HepG2 (cell line): ENCODE data around the gene NCKIPSD. TPM values are rescaled to one million over a fixed set of nuclear protein-coding genes. Genes with fewer than 3 reads are reported as not detected.

Experiments
- HDAC2 ChIP-seq: sonication (generic); formaldehyde crosslinking; IDR thresholded peaks from 2 replicates; pipeline ENCODE4 v1.4.0; 2020; ENCODE audit warnings: missing genetic modification reagents
- LRRFIP1 ChIP-seq: sonication (generic); formaldehyde crosslinking; conservative IDR thresholded peaks from 2 replicates; pipeline ENCODE4 v1.4.0; 2020; ENCODE audit warnings: missing genetic modification reagents
- NONO ChIP-seq, 2 experiments: fragments of 450-650 bp in 1 of 2; sonication (generic) in 1 of 2; formaldehyde crosslinking in 1 of 2; IDR thresholded peaks in 1 of 2; conservative IDR thresholded peaks in 1 of 2; 2 replicates each; pipeline versions ENCODE4 v1.6.1 to v1.8.0; 2017 to 2022; ENCODE audit warnings: mild to moderate bottlenecking in 1 of 2, missing genetic modification reagents in 1 of 2, moderate library complexity in 1 of 2
- REPIN1 ChIP-seq: sonication (generic); formaldehyde crosslinking; IDR thresholded peaks from 2 replicates; pipeline ENCODE4 v1.8.0; 2022; ENCODE audit warnings: missing genetic modification reagents, low read depth, mild to moderate bottlenecking, borderline replicate concordance
- RNF219 ChIP-seq: sonication (generic); formaldehyde crosslinking; IDR thresholded peaks from 2 replicates; pipeline ENCODE4 v1.5.0; 2020; ENCODE audit warnings: mild to moderate bottlenecking, missing genetic modification reagents
- SATB2 ChIP-seq: sonication (generic); formaldehyde crosslinking; IDR thresholded peaks from 2 replicates; pipeline ENCODE4 v1.5.0; 2020; ENCODE audit warnings: missing genetic modification reagents
- THAP9 ChIP-seq: sonication (generic); formaldehyde crosslinking; IDR thresholded peaks from 2 replicates; pipeline ENCODE4; 2020; ENCODE audit warnings: missing genetic modification reagents, mild to moderate bottlenecking, borderline replicate concordance
- ZFY ChIP-seq: sonication (generic); formaldehyde crosslinking; IDR thresholded peaks from 2 replicates; pipeline ENCODE4 v1.4.0; 2020; ENCODE audit warnings: missing genetic modification reagents
- ZMAT3 ChIP-seq: sonication (generic); formaldehyde crosslinking; conservative IDR thresholded peaks from 2 replicates; pipeline ENCODE4 v1.7.0; 2021; ENCODE audit warnings: missing genetic modification reagents
- ZNF260 ChIP-seq: sonication (generic); formaldehyde crosslinking; IDR thresholded peaks from 2 replicates; pipeline ENCODE4 v1.4.0; 2020; ENCODE audit warnings: missing genetic modification reagents, low read depth, mild to moderate bottlenecking, borderline replicate concordance
- ZNF501 ChIP-seq: sonication (generic); formaldehyde crosslinking; IDR thresholded peaks from 2 replicates; pipeline ENCODE4 v1.5.1; 2020; ENCODE audit warnings: mild to moderate bottlenecking, moderate library complexity, missing genetic modification reagents
- ZNF577 ChIP-seq: sonication (generic); formaldehyde crosslinking; IDR thresholded peaks from 2 replicates; pipeline ENCODE4 v1.4.0; 2020; ENCODE audit warnings: mild to moderate bottlenecking, low read depth, missing genetic modification reagents, borderline replicate concordance
- ZNF788 ChIP-seq: sonication (generic); formaldehyde crosslinking; IDR thresholded peaks from 2 replicates; pipeline ENCODE4 v1.5.0; 2020; ENCODE audit warnings: mild to moderate bottlenecking, missing genetic modification reagents, borderline replicate concordance
- polyA plus RNA-seq, 8 experiments: library from polyadenylated mRNA; depleted of rRNA in 3 of 8; stranded (reverse) in 7 of 8; unstranded in 1 of 8; fragments of >200 nt; fragmentation: Illumina TruSeq in 4 of 8; extraction: Trizol in 4 of 8; gene quantifications; 2 replicates each; pipeline versions ENCODE4 v1.2.1 to v1.2.3, GENCODE V29; 2011 to 2016; ENCODE audit warnings: low read depth in 4 of 8, missing spikeins in 1 of 8, mixed read lengths in 1 of 8; ENCODE audit not compliant: insufficient read depth in 1 of 8
- total RNA-seq, 5 experiments: library from RNA; depleted of rRNA; stranded (reverse); fragments of >200 nt; fragmentation: Illumina TruSeq; extraction: Trizol; gene quantifications; 2 replicates each; pipeline ENCODE4 v1.2.3, GENCODE V29; 2016; ENCODE audit warnings: low read depth in 1 of 5
- TF ChIP-seq, protein P1 (sequence below): sonication (generic); formaldehyde crosslinking; IDR thresholded peaks from 2 replicates; pipeline ENCODE4 v1.8.0; 2022; ENCODE audit warnings: mild to moderate bottlenecking, missing genetic modification reagents
- TF ChIP-seq, protein P2 (sequence below): sonication (generic); formaldehyde crosslinking; conservative IDR thresholded peaks from 2 replicates; pipeline ENCODE4 v1.4.0; 2020; ENCODE audit warnings: mild to moderate bottlenecking, missing genetic modification reagents, moderate library complexity

The NCKIPSD gene
- total and polyA plus RNA-seq, 2 of the 13 experiments (the other 11 are each of a cell fraction or from before 2014, with no cell fraction given), result 13.5 to 35.2 TPM

DNA sequence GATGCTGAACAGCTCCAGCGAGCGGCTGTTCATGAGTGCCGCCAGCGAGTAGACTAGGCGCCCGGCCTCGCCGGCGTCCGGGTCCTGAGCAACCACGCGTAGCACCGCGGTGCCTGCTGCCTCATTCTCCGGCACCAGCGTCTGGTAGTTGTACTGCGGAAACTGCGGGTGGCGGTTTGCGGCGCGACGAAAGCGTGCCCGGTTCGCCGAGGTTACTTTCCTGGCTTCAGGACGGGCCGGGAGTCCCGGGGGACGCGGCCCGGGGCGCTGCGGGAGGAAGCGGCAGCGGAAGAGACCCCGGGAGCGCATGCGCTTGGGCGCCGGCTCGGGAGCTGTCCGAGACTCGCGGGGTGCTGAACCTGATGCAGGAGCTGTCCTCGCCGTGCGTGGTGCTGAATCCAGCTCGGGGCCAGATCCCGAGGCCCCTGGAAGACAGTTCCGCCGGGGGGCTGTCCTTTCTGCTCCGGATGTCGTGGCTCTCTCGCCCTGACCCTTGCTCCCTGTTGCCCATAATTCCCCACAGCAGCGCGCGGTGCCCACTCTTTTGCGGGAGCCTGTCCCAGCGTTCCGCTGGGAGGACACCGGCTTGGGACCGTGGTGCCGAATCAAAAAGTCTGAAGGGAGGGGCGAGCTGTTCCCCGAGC is 24.1 kb downstream of the NCKIPSD start (continued):
- TF ChIP-seq NONO (IDR thresholded peaks at IDR 0.05) (no peak), NONO (CRISPR knock-in tag; conservative IDR thresholded peaks at IDR 0.05) (peak; percentile 90), ZNF501 (CRISPR knock-in tag) (peak; percentile 100), RNF219 (CRISPR knock-in tag) (peak; percentile 100), LRRFIP1 (peak; percentile 99), THAP9 (CRISPR knock-in tag) (peak; percentile 98), ZNF577 (CRISPR knock-in tag) (peak; percentile 99), ZNF260 (CRISPR knock-in tag) (no peak), ZMAT3 (CRISPR knock-in tag) (peak; percentile 100), ZNF788 (CRISPR knock-in tag) (peak; percentile 100), REPIN1 (CRISPR knock-in tag) (peak; percentile 100), ZFY (CRISPR knock-in tag) (peak; percentile 92), SATB2 (CRISPR knock-in tag) (peak; percentile 100), HDAC2 (CRISPR knock-in tag) (peak; percentile 99)
- TF ChIP-seq, protein P1, sequence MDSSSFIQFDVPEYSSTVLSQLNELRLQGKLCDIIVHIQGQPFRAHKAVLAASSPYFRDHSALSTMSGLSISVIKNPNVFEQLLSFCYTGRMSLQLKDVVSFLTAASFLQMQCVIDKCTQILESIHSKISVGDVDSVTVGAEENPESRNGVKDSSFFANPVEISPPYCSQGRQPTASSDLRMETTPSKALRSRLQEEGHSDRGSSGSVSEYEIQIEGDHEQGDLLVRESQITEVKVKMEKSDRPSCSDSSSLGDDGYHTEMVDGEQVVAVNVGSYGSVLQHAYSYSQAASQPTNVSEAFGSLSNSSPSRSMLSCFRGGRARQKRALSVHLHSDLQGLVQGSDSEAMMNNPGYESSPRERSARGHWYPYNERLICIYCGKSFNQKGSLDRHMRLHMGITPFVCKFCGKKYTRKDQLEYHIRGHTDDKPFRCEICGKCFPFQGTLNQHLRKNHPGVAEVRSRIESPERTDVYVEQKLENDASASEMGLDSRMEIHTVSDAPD (CRISPR knock-in tag), result peak; percentile 98
- TF ChIP-seq, protein P2, sequence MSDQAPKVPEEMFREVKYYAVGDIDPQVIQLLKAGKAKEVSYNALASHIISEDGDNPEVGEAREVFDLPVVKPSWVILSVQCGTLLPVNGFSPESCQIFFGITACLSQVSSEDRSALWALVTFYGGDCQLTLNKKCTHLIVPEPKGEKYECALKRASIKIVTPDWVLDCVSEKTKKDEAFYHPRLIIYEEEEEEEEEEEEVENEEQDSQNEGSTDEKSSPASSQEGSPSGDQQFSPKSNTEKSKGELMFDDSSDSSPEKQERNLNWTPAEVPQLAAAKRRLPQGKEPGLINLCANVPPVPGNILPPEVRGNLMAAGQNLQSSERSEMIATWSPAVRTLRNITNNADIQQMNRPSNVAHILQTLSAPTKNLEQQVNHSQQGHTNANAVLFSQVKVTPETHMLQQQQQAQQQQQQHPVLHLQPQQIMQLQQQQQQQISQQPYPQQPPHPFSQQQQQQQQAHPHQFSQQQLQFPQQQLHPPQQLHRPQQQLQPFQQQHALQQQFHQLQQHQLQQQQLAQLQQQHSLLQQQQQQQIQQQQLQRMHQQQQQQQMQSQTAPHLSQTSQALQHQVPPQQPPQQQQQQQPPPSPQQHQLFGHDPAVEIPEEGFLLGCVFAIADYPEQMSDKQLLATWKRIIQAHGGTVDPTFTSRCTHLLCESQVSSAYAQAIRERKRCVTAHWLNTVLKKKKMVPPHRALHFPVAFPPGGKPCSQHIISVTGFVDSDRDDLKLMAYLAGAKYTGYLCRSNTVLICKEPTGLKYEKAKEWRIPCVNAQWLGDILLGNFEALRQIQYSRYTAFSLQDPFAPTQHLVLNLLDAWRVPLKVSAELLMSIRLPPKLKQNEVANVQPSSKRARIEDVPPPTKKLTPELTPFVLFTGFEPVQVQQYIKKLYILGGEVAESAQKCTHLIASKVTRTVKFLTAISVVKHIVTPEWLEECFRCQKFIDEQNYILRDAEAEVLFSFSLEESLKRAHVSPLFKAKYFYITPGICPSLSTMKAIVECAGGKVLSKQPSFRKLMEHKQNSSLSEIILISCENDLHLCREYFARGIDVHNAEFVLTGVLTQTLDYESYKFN (CRISPR knock-in tag), result peak; percentile 82
